MM.1S (cell line): ENCODE data around the gene DEXI.

Source experiments
- DNase-seq: peaks from one replicate; pipeline ENCODE4 v3.0.0-alpha.2; 2015
- H2AFZ ChIP-seq: fragments of 300-600 bp; sonication (generic); 2 replicates; pipeline ENCODE4 v1.6.0; 2016; ENCODE audit warnings: antibody characterized with exemption, low read length
- H3F3A ChIP-seq: fragments of 300-600 bp; sonication (generic); 2 replicates; pipeline ENCODE4 v1.6.1; 2016; ENCODE audit warnings: mild to moderate bottlenecking, antibody characterized with exemption, low read length, moderate library complexity, mixed read lengths; ENCODE audit not compliant: insufficient read depth
- H3K27ac ChIP-seq: fragments of 300-600 bp; sonication (generic); 2 replicates; pipeline ENCODE4 v1.5.1; 2016; ENCODE audit warnings: mild to moderate bottlenecking, low read length
- H3K27me3 ChIP-seq: fragments of 300-600 bp; sonication (generic); replicated peaks from 2 replicates; pipeline ENCODE4 v1.6.0; 2016; ENCODE audit warnings: low read length; ENCODE audit not compliant: insufficient read depth
- H3K36me3 ChIP-seq: fragments of 300-600 bp; sonication (generic); replicated peaks from 2 replicates; pipeline ENCODE4 v1.6.1; 2016; ENCODE audit warnings: mild to moderate bottlenecking, low read length, mixed read lengths; ENCODE audit not compliant: insufficient read depth
- H3K4me1 ChIP-seq: fragments of 300-600 bp; sonication (generic); 2 replicates; pipeline ENCODE4 v1.6.1; 2016; ENCODE audit warnings: low read length, mixed read lengths
- H3K4me2 ChIP-seq: fragments of 300-600 bp; sonication (generic); 2 replicates; pipeline ENCODE4 v1.6.0; 2016; ENCODE audit warnings: low read depth, low read length
- H3K4me3 ChIP-seq: fragments of 300-600 bp; sonication (generic); 2 replicates; pipeline ENCODE4 v1.5.1; 2016; ENCODE audit warnings: low read length, mixed read lengths
- H3K79me2 ChIP-seq: fragments of 300-600 bp; sonication (generic); 2 replicates; pipeline ENCODE4 v1.6.1; 2016; ENCODE audit warnings: mixed run types, low read length, mixed read lengths
- H3K9ac ChIP-seq: fragments of 300-600 bp; sonication (generic); 2 replicates; pipeline ENCODE4 v1.6.1; 2016; ENCODE audit warnings: low read length, mixed read lengths
- H3K9me2 ChIP-seq: fragments of 300-600 bp; sonication (generic); replicated peaks from 2 replicates; pipeline ENCODE4 v1.6.1; 2016; ENCODE audit warnings: mild to moderate bottlenecking, low read length, mixed read lengths; ENCODE audit not compliant: insufficient read depth
- H3K9me3 ChIP-seq: fragments of 300-600 bp; sonication (generic); replicated peaks from 2 replicates; pipeline ENCODE4 v1.6.1; 2016; ENCODE audit warnings: mild to moderate bottlenecking, low read length, mixed read lengths; ENCODE audit not compliant: insufficient read depth
- H4K20me1 ChIP-seq: fragments of 300-600 bp; sonication (generic); 2 replicates; pipeline ENCODE4 v1.6.1; 2016; ENCODE audit warnings: mild to moderate bottlenecking, low read length, moderate library complexity, mixed read lengths; ENCODE audit not compliant: insufficient read depth
- CTCF ChIP-seq: fragments of 300-600 bp; sonication (generic); IDR thresholded peaks from 2 replicates; pipeline ENCODE4 v1.5.1; 2016; ENCODE audit warnings: antibody characterized with exemption, low read length, mixed read lengths
- EZH2 ChIP-seq: fragments of 300-600 bp; sonication (generic); optimal IDR thresholded peaks from 2 replicates; pipeline ENCODE3; 2017; ENCODE audit warnings: low read depth, mild to moderate bottlenecking, antibody characterized with exemption, low read length, mixed read lengths
- EZH2phosphoT487 ChIP-seq: fragments of 300-600 bp; sonication (generic); IDR thresholded peaks from 2 replicates; pipeline ENCODE4 v1.6.1; 2018; ENCODE audit warnings: antibody characterized with exemption, low read length

Gene DEXI

GRCh38 chr16:10980813-10981212, 38.5 kb upstream of the DEXI start:
- H3K27me3 ChIP-seq = no peaks in the 10 kb centered on the region
- H3K9ac ChIP-seq = no peak overlapping the region
- H3K4me1 ChIP-seq = peaks cover 14% of the 10 kb centered on the region
- no peaks in the 10 kb centered on the region for H3K36me3 ChIP-seq
- TF ChIP-seq EZH2phosphoT487 = no peak
- no peak for TF ChIP-seq CTCF
- no peak for TF ChIP-seq EZH2
- no peaks in the 10 kb centered on the region for H3K9me3 ChIP-seq
- no peak for DNase-seq
- no peak overlapping the region for H3K4me3 ChIP-seq
- H3K79me2 ChIP-seq = no peaks in the 10 kb centered on the region
- no peaks in the 10 kb centered on the region for H3K9me2 ChIP-seq
- no peak overlapping the region for H2AFZ ChIP-seq
- H3F3A ChIP-seq = peaks cover 9% of the 10 kb centered on the region; the same call in 1 of the 2 replicates
- H4K20me1 ChIP-seq = no peaks in the 10 kb centered on the region
- no peak overlapping the region for H3K27ac ChIP-seq
- H3K4me2 ChIP-seq = no peak overlapping the region

DNA sequence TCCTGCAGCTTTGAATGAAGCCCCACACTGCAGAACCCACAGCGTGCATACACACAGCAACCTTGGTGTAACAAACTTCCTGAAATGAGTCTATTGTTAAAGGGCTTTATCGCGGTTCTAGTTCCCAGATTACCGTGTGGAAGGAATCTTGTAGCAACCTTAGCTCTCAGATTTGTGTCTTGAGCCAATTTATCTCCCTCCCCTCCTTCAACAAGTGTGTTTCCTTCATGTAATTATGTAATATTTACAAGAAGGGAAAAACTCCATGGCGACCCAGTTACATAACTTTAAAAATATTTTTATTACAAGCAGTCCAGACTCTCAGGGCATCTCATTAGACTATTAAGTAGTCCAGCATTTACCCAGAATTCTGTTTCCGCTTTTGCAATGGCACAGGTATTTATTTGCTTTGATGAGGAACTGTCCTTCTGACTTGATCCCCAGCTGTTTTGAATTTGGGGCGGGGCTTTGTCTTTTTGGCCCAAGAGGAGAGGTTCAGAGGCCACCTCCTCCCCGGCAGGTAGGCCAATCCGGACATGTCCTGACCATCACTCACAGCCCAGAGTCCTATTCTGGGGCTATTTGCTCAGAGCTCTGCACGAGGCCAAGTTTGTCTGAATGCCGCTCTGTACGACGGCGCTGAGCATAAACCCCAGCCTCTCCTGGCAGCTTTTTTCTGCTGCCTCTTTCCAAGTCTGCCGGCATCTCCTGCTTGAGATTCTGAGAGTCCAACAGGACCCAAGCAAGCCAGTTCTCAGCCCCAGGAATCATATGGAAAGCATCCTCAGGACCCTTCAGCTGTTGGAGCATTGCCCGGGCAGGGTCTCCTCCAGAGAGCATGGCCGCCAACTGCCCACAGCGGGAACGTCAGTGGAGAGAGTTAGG, 37.7 kb upstream of the DEXI start:
- H3K27me3 ChIP-seq = no peaks in the 10 kb centered on the region
- no peak overlapping the region for H3K27ac ChIP-seq
- no peaks in the 10 kb centered on the region for H3K9me2 ChIP-seq
- no peaks in the 10 kb centered on the region for H3K36me3 ChIP-seq
- H2AFZ ChIP-seq = no peak overlapping the region
- no peak for TF ChIP-seq EZH2
- TF ChIP-seq CTCF = no peak
- no peak for TF ChIP-seq EZH2phosphoT487
- no peaks in the 10 kb centered on the region for H4K20me1 ChIP-seq
- H3K79me2 ChIP-seq = no peaks in the 10 kb centered on the region
- no peak overlapping the region for H3K4me2 ChIP-seq
- DNase-seq = no peak
- no peak overlapping the region for H3K4me3 ChIP-seq
- no peak overlapping the region for H3K9ac ChIP-seq
- peaks cover 14% of the 10 kb centered on the region for H3K4me1 ChIP-seq
- no peaks in the 10 kb centered on the region for H3K9me3 ChIP-seq
- peaks cover 9% of the 10 kb centered on the region; the same call in 1 of the 2 replicates for H3F3A ChIP-seq

GRCh38 chr16:10978871-10979446, 36.7 kb upstream of the DEXI start:
- H3K36me3 ChIP-seq = no peaks in the 10 kb centered on the region
- H3K27me3 ChIP-seq = no peaks in the 10 kb centered on the region
- H3K9me3 ChIP-seq = no peaks in the 10 kb centered on the region
- H3K4me1 ChIP-seq = peaks cover 7% of the 10 kb centered on the region
- TF ChIP-seq EZH2 (no peak), CTCF (no peak), EZH2phosphoT487 (no peak)
- H3K9ac ChIP-seq = no peak overlapping the region
- H3K4me2 ChIP-seq = no peak overlapping the region
- H3K27ac ChIP-seq = no peak overlapping the region
- no peak for DNase-seq
- no peaks in the 10 kb centered on the region for H3K9me2 ChIP-seq
- no peak overlapping the region for H3K4me3 ChIP-seq
- H3K79me2 ChIP-seq = no peaks in the 10 kb centered on the region
- no peaks in the 10 kb centered on the region for H4K20me1 ChIP-seq
- H3F3A ChIP-seq = peaks cover 5% of the 10 kb centered on the region; the same call in 1 of the 2 replicates
- H2AFZ ChIP-seq = no peak overlapping the region
